Measurements from ENCODE around the gene SLC5A5.
A peak's percentile ranks its signal among the peaks of the same experiment; 100 is the strongest.

Gene SLC5A5

DNA sequence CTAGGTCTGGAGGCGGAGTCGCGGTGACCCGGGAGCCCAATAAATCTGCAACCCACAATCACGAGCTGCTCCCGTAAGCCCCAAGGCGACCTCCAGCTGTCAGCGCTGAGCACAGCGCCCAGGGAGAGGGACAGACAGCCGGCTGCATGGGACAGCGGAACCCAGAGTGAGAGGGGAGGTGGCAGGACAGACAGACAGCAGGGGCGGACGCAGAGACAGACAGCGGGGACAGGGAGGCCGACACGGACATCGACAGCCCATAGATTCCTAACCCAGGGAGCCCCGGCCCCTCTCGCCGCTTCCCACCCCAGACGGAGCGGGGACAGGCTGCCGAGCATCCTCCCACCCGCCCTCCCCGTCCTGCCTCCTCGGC, at the start of gene SLC5A5:
SLC5A5 (plus strand) TSS at position 68 of the 373 bp plus-strand sequence. CDS start 375 bp downstream, outside the sequence.
- TF ChIP-seq, protein P1, sequence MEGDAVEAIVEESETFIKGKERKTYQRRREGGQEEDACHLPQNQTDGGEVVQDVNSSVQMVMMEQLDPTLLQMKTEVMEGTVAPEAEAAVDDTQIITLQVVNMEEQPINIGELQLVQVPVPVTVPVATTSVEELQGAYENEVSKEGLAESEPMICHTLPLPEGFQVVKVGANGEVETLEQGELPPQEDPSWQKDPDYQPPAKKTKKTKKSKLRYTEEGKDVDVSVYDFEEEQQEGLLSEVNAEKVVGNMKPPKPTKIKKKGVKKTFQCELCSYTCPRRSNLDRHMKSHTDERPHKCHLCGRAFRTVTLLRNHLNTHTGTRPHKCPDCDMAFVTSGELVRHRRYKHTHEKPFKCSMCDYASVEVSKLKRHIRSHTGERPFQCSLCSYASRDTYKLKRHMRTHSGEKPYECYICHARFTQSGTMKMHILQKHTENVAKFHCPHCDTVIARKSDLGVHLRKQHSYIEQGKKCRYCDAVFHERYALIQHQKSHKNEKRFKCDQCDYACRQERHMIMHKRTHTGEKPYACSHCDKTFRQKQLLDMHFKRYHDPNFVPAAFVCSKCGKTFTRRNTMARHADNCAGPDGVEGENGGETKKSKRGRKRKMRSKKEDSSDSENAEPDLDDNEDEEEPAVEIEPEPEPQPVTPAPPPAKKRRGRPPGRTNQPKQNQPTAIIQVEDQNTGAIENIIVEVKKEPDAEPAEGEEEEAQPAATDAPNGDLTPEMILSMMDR (IDR thresholded peaks at IDR 0.05; ENCODE audit: unreplicated experiment in 3 of 3): no peak
- no peak within 1 kb of the TSS for H3K27ac Mint-ChIP-seq
- peak within 1 kb of the TSS in 1 of 3 experiments; percentile 11 for H3K4me3 Mint-ChIP-seq
- no peaks in the 10 kb centered on the region for H3K36me3 Mint-ChIP-seq (ENCODE audit: low read depth)
- H3K4me1 Mint-ChIP-seq: no peaks in the 10 kb centered on the region
- H3K27me3 Mint-ChIP-seq (ENCODE audit: low read depth): peaks cover 73% of the 10 kb centered on the region
- no peaks in the 10 kb centered on the region for H3K9me3 Mint-ChIP-seq

- H3K36me3 Mint-ChIP-seq (ENCODE audit: low read depth): no peaks in the 10 kb centered on the region
- H3K4me1 Mint-ChIP-seq: no peaks in the 10 kb centered on the region
- H3K27me3 Mint-ChIP-seq (ENCODE audit: low read depth): peaks cover 8% of the 10 kb centered on the region
- no peaks in the 10 kb centered on the region for H3K9me3 Mint-ChIP-seq
- no peak overlapping the region for H3K27ac Mint-ChIP-seq
- TF ChIP-seq, protein P1 (IDR thresholded peaks at IDR 0.05; ENCODE audit: unreplicated experiment in 3 of 3): no peak
- H3K4me3 Mint-ChIP-seq: no peak overlapping the region
Measured at GRCh38 chr19:17824339-17824738, 47.4 kb upstream of the SLC5A5 start.

- Mint-ChIP-seq H3K27me3 (ENCODE audit: low read depth) (peaks cover 20% of the 10 kb centered on the region), H3K36me3 (ENCODE audit: low read depth) (no peaks in the 10 kb centered on the region), H3K9me3 (no peaks in the 10 kb centered on the region), H3K4me1 (no peaks in the 10 kb centered on the region), H3K27ac (no peak overlapping the region), H3K4me3 (no peak overlapping the region)
- TF ChIP-seq, protein P1 (IDR thresholded peaks at IDR 0.05; ENCODE audit: unreplicated experiment in 3 of 3): no peak
Measured at GRCh38 chr19:17826508-17827056, 45.2 kb upstream of the SLC5A5 start.

GRCh38 chr19:17829855-17830566, 41.7 kb upstream of the SLC5A5 start:
- H3K9me3 Mint-ChIP-seq: no peaks in the 10 kb centered on the region
- peak overlapping the region; percentile 82 to 88 (median 86) for H3K4me3 Mint-ChIP-seq
- no peaks in the 10 kb centered on the region for H3K4me1 Mint-ChIP-seq
- H3K27me3 Mint-ChIP-seq (ENCODE audit: low read depth): peaks cover 23% of the 10 kb centered on the region
- TF ChIP-seq, protein P1 (IDR thresholded peaks at IDR 0.05; ENCODE audit: unreplicated experiment in 3 of 3): no peak
- peak overlapping the region in 2 of 3 experiments; percentile 65 to 89 for H3K27ac Mint-ChIP-seq
- no peaks in the 10 kb centered on the region for H3K36me3 Mint-ChIP-seq (ENCODE audit: low read depth)

DNA sequence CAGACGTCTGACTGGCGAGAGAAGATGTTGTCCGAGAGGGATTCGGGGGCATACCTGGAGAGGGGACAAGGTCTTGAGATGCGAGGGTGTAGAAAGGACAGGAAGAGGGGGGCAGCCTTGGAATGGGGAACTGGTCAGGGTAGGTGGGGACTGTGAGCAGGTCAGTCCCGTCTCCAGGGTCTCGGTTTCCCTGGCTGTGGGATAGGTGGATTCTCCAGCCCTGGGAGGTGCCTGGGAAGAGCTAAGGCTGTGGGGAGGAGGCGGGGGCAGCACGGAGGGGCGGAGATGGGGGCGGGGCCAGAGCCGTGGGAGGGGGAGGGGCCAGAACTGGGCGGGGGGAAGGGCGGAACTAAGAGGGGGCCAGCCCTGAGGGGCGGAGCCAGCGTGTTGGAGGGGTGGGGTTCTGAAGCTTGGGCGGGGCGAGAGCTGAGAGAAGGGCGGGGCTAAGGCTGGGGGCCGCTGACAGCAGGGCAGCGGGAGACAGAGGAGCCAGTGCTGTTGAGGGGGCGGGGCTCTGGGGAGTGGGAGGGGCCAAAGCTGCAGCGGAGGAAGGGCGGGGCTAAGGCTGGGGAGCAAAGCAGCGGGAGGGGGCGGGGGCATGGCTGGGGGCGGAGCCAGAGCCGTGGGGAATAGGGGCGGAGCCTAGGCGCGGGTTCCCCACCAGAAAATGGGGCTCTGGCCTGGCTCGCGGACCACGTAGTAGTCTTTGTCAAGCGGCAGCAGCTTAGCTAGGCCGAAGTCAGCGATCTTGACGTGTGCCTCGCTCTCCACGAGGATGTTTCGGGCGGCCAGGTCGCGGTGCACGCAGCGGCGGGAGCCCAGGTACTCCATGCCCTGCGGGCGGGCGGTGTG, 41.0 kb upstream of the SLC5A5 start:
- peak overlapping the region in 2 of 3 experiments; percentile 65 to 89 for H3K27ac Mint-ChIP-seq

More for the DNA sequence above, 41.0 kb upstream of the SLC5A5 start:
- H3K9me3 Mint-ChIP-seq: no peaks in the 10 kb centered on the region
- H3K36me3 Mint-ChIP-seq (ENCODE audit: low read depth): no peaks in the 10 kb centered on the region
- peak overlapping the region; percentile 82 to 88 (median 86) for H3K4me3 Mint-ChIP-seq
- H3K27me3 Mint-ChIP-seq (ENCODE audit: low read depth): peaks cover 30% of the 10 kb centered on the region
- TF ChIP-seq, protein P1 (IDR thresholded peaks at IDR 0.05; ENCODE audit: unreplicated experiment in 3 of 3): no peak
- no peaks in the 10 kb centered on the region for H3K4me1 Mint-ChIP-seq

Data from nephron (organoid).